Chondrocyte (in vitro differentiated cells): ENCODE data around the gene RAB31. TPM values are rescaled to one million over a fixed set of nuclear protein-coding genes. Genes with fewer than 3 reads are reported as not detected.
"Not testable (repeated sequence)": the region's sequence is repeated elsewhere in the genome, so short reads cannot be mapped to it uniquely, and the experiment has no call there.

Experiments
- DNase-seq: peaks from one replicate; pipeline ENCODE4 v3.0.0; 2021; ENCODE audit warnings: mixed read lengths, low spot score
- H3K27ac Mint-ChIP-seq: one replicate; pipeline ENCODE4 v1.8.0; 2021; ENCODE audit warnings: mild to moderate bottlenecking, moderate library complexity, mixed read lengths; ENCODE audit not compliant: unreplicated experiment
- H3K27me3 Mint-ChIP-seq: 2 replicates; pipeline ENCODE4 v1.8.0; 2021; ENCODE audit warnings: low read depth, mixed read lengths
- H3K36me3 Mint-ChIP-seq: 2 replicates; pipeline ENCODE4 v1.8.0; 2021; ENCODE audit warnings: low read depth, mixed read lengths
- H3K4me1 Mint-ChIP-seq: 2 replicates; pipeline ENCODE4 v1.8.0; 2021; ENCODE audit warnings: low read depth, mild to moderate bottlenecking, mixed read lengths
- H3K4me3 Mint-ChIP-seq: one replicate; pipeline ENCODE4 v1.8.0; 2021; ENCODE audit warnings: mild to moderate bottlenecking, moderate library complexity, mixed read lengths; ENCODE audit not compliant: unreplicated experiment
- H3K9me3 Mint-ChIP-seq: 2 replicates; pipeline ENCODE4 v1.8.0; 2021; ENCODE audit warnings: low read depth, mixed read lengths
- total RNA-seq: library from RNA; stranded (reverse); gene quantifications from 3 replicates; pipeline ENCODE4 v1.2.1, GENCODE V29; 2021
- TF ChIP-seq, protein P1 (sequence below): fragments of 200-600 bp; sonication (generic); IDR thresholded peaks from 2 replicates; pipeline ENCODE4 v1.5.0; 2021; ENCODE audit warnings: antibody characterized with exemption, mild to moderate bottlenecking, moderate library complexity

The RAB31 gene
- total RNA-seq, 1 donor from 2014 or later = 87.7 TPM

DNA sequence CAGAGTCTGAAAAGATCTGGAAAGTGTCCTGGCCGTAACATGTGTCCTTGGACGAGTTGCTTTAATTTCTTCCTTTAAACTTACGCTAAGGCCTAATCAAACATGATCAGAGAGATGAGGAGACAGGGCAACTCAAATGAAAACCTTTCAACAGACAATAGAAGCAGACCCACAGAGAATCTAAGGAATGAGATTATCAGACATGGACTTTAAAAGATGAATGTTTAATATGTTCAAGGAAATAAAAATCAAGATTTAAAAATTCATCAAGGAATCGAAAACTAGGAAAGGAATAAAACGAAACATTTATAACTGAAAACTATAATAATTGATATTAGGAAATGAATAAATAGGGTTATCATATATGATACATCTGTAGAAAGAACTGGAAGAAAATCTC is 55.1 kb downstream of the RAB31 start:
- DNase-seq = no peak
- Mint-ChIP-seq H3K27me3 (no peaks in the 10 kb centered on the region), H3K4me1 (peaks cover 13% of the 10 kb centered on the region), H3K4me3 (no peak overlapping the region), H3K27ac (no peak overlapping the region), H3K9me3 (peaks cover 3% of the 10 kb centered on the region), H3K36me3 (peaks cover 5% of the 10 kb centered on the region)
- TF ChIP-seq, protein P1, sequence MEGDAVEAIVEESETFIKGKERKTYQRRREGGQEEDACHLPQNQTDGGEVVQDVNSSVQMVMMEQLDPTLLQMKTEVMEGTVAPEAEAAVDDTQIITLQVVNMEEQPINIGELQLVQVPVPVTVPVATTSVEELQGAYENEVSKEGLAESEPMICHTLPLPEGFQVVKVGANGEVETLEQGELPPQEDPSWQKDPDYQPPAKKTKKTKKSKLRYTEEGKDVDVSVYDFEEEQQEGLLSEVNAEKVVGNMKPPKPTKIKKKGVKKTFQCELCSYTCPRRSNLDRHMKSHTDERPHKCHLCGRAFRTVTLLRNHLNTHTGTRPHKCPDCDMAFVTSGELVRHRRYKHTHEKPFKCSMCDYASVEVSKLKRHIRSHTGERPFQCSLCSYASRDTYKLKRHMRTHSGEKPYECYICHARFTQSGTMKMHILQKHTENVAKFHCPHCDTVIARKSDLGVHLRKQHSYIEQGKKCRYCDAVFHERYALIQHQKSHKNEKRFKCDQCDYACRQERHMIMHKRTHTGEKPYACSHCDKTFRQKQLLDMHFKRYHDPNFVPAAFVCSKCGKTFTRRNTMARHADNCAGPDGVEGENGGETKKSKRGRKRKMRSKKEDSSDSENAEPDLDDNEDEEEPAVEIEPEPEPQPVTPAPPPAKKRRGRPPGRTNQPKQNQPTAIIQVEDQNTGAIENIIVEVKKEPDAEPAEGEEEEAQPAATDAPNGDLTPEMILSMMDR = no peak

DNA sequence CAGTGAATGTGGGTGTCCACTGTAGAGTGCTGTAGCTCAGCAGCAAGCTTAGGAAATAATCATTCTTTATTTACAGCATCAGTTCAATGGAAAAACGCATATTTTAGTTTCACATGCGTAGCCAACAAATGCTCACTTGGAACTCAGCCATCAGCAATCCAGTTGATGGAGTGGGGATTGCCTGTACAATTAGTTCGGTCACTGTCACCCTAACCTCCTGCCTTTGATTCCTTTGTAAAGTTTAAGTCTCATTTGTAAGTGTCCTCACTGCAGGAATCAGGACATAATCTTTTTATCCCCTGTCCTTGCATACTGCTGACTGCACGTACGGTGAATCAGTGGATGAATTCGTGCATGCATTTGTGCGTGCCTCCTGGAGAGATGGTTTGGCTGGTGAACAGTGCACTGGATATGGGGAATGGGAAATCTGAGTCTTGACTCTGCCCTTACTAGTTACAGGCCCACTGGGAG is 55.9 kb downstream of the RAB31 start:
- Mint-ChIP-seq H3K9me3 (peaks cover 5% of the 10 kb centered on the region), H3K4me1 (peaks cover 8% of the 10 kb centered on the region), H3K4me3 (no peak overlapping the region), H3K27me3 (no peaks in the 10 kb centered on the region), H3K27ac (no peak overlapping the region), H3K36me3 (peaks cover 6% of the 10 kb centered on the region)
- no peak for DNase-seq
- TF ChIP-seq, protein P1 = no peak

DNA sequence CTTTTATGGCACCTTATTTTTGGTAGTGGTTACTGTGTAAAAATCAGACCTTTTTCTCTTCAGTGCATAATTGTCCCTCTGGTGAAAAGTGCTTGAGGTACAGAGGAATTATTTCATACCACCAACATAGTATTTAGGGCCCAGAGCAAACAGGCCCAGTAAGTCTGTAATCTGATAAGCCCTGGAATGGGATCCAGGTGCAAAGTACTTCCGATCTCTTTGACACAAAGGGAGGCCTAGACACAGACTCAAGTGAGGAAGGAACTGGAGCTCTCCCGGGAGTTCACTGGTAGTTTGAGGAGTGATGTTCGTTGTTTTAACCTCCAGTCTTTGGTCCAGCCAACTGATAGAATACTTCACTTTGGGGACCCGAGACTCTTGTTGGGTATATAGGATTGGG is 57.4 kb downstream of the RAB31 start:
- H3K9me3 Mint-ChIP-seq = peaks cover 8% of the 10 kb centered on the region

DNA sequence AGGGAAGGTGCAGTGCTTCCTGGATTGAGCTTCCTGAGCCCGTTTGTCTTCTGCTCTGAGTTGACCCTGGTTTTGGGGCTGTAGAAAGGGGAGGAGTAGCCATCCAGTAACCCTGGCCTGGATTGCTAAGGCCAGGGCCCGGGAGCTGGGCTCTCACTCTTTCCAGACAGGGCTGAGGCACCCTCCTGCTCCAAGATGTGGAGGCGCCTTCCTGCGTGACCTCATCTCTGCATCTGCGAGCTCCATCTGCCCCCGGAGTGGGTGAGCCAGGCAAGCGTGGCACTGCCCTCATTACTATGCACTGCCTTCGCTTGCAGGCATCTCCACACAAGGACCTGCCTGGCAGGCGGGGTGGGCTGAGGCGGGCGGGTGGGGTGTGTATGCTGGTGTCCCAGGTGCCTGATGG is 58.0 kb downstream of the RAB31 start:
- Mint-ChIP-seq H3K9me3 (peaks cover 8% of the 10 kb centered on the region), H3K4me3 (no peak overlapping the region), H3K27me3 (no peaks in the 10 kb centered on the region), H3K36me3 (peaks cover 6% of the 10 kb centered on the region), H3K27ac (no peak overlapping the region), H3K4me1 (peaks cover 23% of the 10 kb centered on the region)
- no peak for DNase-seq
- TF ChIP-seq, protein P1 = no peak

More for the DNA sequence above, 57.4 kb downstream of the RAB31 start:
- DNase-seq = no peak
- no peak overlapping the region for H3K4me3 Mint-ChIP-seq
- peaks cover 17% of the 10 kb centered on the region for H3K4me1 Mint-ChIP-seq
- no peaks in the 10 kb centered on the region for H3K27me3 Mint-ChIP-seq
- TF ChIP-seq, protein P1 = no peak
- peaks cover 6% of the 10 kb centered on the region for H3K36me3 Mint-ChIP-seq
- peak overlapping the region; percentile 42 for H3K27ac Mint-ChIP-seq

DNA sequence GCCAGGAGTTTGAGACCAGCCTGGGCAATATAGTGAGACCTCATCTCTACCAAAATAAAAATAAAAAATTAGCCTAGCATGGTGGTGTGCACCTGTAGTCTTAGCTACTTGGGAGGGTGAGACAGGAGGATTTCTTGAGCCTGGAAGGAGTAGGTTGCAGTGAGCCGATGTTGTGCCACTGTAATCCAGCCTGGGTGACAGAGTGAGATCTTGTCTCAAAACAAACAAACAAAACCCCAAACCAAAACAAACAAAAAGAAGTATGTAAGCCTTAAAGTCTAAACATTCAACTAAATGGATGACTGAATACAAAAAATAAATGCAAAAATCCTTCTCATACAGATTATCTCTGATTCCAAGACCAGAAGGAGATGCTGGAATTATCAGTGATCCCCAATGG is 58.6 kb downstream of the RAB31 start:
- no peak overlapping the region for H3K4me3 Mint-ChIP-seq
- peaks cover 29% of the 10 kb centered on the region for H3K4me1 Mint-ChIP-seq
- TF ChIP-seq, protein P1 = no peak

DNA sequence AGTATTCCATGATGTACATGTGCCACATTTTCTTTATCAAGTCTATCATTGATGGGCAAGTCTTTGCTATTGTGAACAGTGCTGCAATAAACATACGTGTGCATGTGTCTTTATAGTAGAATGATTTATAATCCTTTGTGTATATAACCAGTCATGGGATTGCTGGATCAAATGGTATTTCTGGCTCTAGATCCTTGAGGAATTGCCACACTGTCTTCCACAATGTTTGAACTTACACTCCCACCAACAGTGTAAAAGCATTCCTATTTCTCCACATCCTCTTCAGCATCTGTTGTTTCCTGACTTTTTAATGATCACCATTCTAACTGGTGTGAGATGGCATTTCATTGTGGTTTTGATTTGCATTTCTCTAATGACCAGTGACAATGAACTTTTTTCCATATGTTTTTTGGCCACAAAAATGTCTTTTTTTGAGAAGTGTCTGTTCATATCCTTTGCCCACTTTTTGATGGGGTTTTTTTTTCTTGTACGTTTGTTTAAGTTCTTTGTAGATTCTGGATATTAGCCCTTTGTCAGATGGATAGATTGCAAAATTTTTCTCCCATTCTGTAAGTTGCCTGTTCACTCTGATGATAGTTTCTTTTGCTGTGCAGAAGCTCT is 60.1 kb downstream of the RAB31 start:
- H3K36me3 Mint-ChIP-seq, H3K27me3 Mint-ChIP-seq, H3K27ac Mint-ChIP-seq, DNase-seq, H3K4me3 Mint-ChIP-seq, H3K9me3 Mint-ChIP-seq: not testable (repeated sequence)
- H3K4me1 Mint-ChIP-seq = peaks cover 34% of the 10 kb centered on the region

More for the DNA sequence above, 58.6 kb downstream of the RAB31 start:
- Mint-ChIP-seq H3K9me3 (peaks cover 8% of the 10 kb centered on the region), H3K36me3 (peaks cover 6% of the 10 kb centered on the region), H3K27me3 (no peaks in the 10 kb centered on the region), H3K27ac (no peak overlapping the region)
- DNase-seq = no peak

DNA sequence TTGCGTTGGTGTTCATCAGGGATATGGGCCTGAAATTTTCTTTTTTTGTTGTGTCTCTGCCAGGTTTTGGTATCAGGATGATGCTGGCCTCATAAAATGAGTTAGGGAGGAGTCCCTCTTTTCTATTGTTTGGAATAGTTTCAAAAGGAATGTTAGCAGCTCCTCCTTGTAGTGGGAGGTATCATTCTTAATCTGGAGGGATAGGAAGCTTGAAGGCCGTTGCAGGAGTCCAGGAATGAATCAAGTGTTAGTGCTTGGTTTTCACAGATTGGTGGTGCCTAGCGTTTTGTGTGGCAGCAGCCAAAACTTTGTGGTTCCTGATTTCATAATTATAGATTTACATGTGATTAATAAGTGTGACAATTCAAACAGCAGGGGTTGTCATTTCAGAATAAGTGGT is 62.0 kb downstream of the RAB31 start:
- peaks cover 34% of the 10 kb centered on the region for H3K4me1 Mint-ChIP-seq
- H3K36me3 Mint-ChIP-seq, H3K9me3 Mint-ChIP-seq, H3K4me3 Mint-ChIP-seq, DNase-seq, H3K27me3 Mint-ChIP-seq, H3K27ac Mint-ChIP-seq: not testable (repeated sequence)
